SU-DHL-6 (cell line): ENCODE results near the gene CXXC4.

Source experiments
- H2AFZ ChIP-seq: fragments of 200-600 bp; sonication (generic); 2 replicates; pipeline ENCODE4 v1.6.1; 2014; ENCODE audit warnings: low read depth, mild to moderate bottlenecking, moderate library complexity, mixed read lengths, antibody characterized with exemption, low read length; ENCODE audit not compliant: severe bottlenecking
- H3F3A ChIP-seq: fragments of 200-600 bp; shearing (Covaris generic); 2 replicates; pipeline ENCODE4 v1.6.0; 2016; ENCODE audit warnings: antibody characterized with exemption, mild to moderate bottlenecking; ENCODE audit not compliant: insufficient read depth
- H3K27ac ChIP-seq: fragments of 200-600 bp; sonication (generic); 2 replicates; pipeline ENCODE4 v1.5.1; 2016; ENCODE audit warnings: low read depth, mild to moderate bottlenecking, low read length, moderate library complexity, mixed read lengths
- H3K27me3 ChIP-seq: fragments of 200-600 bp; sonication (generic), shearing (Covaris generic); 2 replicates; pipeline ENCODE4 v1.6.0; 2014; ENCODE audit warnings: mild to moderate bottlenecking, low read length
- H3K36me3 ChIP-seq: fragments of 200-600 bp; sonication (generic); 2 replicates; pipeline ENCODE4 v1.6.1; 2014; ENCODE audit warnings: mild to moderate bottlenecking, low read length, mixed read lengths
- H3K4me2 ChIP-seq: fragments of 300-600, 200-600 bp; shearing (Covaris generic), sonication (generic); 2 replicates; pipeline ENCODE4 v1.6.0; 2014; ENCODE audit warnings: low read length, low read depth, mild to moderate bottlenecking; ENCODE audit not compliant: poor library complexity, severe bottlenecking
- H3K4me3 ChIP-seq: fragments of 200-600 bp; sonication (generic); 2 replicates; pipeline ENCODE4 v1.5.1; 2014; ENCODE audit warnings: antibody characterized with exemption, low read length, mild to moderate bottlenecking, mixed read lengths; ENCODE audit not compliant: insufficient read depth, poor library complexity, severe bottlenecking
- H3K79me2 ChIP-seq: fragments of 200-600 bp; sonication (generic); 2 replicates; pipeline ENCODE4 v1.6.1; 2014; ENCODE audit warnings: mild to moderate bottlenecking, low read length, moderate library complexity; ENCODE audit not compliant: insufficient read depth
- H3K9ac ChIP-seq: fragments of 200-600 bp; sonication (generic); 2 replicates; pipeline ENCODE4 v1.7.0; 2014; ENCODE audit warnings: mild to moderate bottlenecking, low read length
- H3K9me2 ChIP-seq: fragments of 200-600 bp; sonication (generic); replicated peaks from 2 replicates; pipeline ENCODE4 v1.6.1; 2014; ENCODE audit warnings: low read length; ENCODE audit not compliant: insufficient read depth
- H3K9me3 ChIP-seq: fragments of 200-600 bp; sonication (generic); 2 replicates; pipeline ENCODE4 v1.6.1; 2014; ENCODE audit warnings: low read length, mixed read lengths; ENCODE audit not compliant: insufficient read depth
- H4K20me1 ChIP-seq: fragments of 200-600 bp; sonication (generic); 2 replicates; pipeline ENCODE4 v1.6.1; 2014; ENCODE audit warnings: low read depth, mild to moderate bottlenecking, antibody characterized with exemption, low read length, moderate library complexity, mixed read lengths
- EZH2phosphoT487 ChIP-seq: fragments of 200-600 bp; sonication (generic), shearing (Covaris generic); conservative IDR thresholded peaks from 2 replicates; pipeline ENCODE4 v1.6.1; 2018; ENCODE audit warnings: mild to moderate bottlenecking, antibody characterized with exemption, low read length, moderate library complexity, mixed read lengths
- TF ChIP-seq, protein P1 (sequence below): fragments of 200-600 bp; sonication (generic); IDR thresholded peaks from one replicate; pipeline ENCODE4 v1.5.1; 2017; ENCODE audit warnings: antibody characterized with exemption, mild to moderate bottlenecking, low read length, moderate library complexity; ENCODE audit not compliant: insufficient read depth, poor library complexity, severe bottlenecking

CXXC4 gene

DNA sequence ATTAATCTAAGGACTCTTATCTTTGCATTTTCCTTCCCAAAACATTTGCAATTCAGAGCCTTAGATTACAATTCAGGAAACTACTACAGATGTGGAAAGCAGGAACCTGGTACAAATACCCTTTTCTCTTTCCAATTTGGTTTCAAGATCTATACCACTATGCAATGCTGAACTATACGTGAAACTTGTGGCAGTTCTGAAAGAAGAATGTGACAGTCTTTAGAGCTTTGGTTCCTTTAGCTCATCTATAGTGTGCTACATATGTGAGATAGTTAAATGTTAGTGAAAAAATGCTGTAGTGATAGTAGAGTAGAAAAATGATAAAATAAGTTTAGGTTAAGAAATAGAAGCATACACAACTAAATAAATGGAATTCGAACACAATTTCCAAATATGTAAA, 50.0 kb downstream of the CXXC4 start:
- H2AFZ ChIP-seq, result no peak overlapping the region
- no peaks in the 10 kb centered on the region for H3K36me3 ChIP-seq
- TF ChIP-seq, protein P1, sequence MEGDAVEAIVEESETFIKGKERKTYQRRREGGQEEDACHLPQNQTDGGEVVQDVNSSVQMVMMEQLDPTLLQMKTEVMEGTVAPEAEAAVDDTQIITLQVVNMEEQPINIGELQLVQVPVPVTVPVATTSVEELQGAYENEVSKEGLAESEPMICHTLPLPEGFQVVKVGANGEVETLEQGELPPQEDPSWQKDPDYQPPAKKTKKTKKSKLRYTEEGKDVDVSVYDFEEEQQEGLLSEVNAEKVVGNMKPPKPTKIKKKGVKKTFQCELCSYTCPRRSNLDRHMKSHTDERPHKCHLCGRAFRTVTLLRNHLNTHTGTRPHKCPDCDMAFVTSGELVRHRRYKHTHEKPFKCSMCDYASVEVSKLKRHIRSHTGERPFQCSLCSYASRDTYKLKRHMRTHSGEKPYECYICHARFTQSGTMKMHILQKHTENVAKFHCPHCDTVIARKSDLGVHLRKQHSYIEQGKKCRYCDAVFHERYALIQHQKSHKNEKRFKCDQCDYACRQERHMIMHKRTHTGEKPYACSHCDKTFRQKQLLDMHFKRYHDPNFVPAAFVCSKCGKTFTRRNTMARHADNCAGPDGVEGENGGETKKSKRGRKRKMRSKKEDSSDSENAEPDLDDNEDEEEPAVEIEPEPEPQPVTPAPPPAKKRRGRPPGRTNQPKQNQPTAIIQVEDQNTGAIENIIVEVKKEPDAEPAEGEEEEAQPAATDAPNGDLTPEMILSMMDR, result no peak
- no peak for TF ChIP-seq EZH2phosphoT487
- H3K9me3 ChIP-seq, result no peaks in the 10 kb centered on the region
- H4K20me1 ChIP-seq, result no peaks in the 10 kb centered on the region
- H3K9ac ChIP-seq, result no peak overlapping the region
- no peaks in the 10 kb centered on the region for H3K79me2 ChIP-seq
- H3K9me2 ChIP-seq, result no peaks in the 10 kb centered on the region
- H3K4me3 ChIP-seq, result no peak overlapping the region
- no peak overlapping the region for H3K4me2 ChIP-seq
- no peaks in the 10 kb centered on the region for H3K27me3 ChIP-seq
- H3F3A ChIP-seq, result no peaks in the 10 kb centered on the region
- no peak overlapping the region for H3K27ac ChIP-seq

DNA sequence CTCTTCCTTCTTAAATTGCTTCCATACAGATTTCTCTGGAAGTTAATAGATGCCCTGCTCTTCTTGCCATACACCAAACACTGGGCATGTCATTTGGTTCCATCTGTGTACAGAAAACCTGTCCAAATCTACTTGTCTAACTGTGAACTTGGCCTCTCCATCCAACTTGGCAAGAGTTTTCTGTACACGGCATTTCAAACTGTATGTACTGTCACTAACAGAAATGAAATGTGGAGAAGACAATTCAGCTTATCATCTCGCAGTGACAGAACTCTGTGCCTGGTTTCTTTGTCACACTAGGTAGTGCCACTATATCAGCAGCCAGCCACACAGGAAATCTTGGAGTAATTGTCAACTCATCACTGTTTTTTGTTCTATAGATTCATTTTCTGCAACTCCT, 58.2 kb downstream of the CXXC4 start:
- no peak overlapping the region for H3K9ac ChIP-seq
- no peak overlapping the region for H3K27ac ChIP-seq
- no peaks in the 10 kb centered on the region for H3K9me3 ChIP-seq
- no peaks in the 10 kb centered on the region for H3K9me2 ChIP-seq
- no peak overlapping the region for H3K4me3 ChIP-seq
- H3K36me3 ChIP-seq, result no peaks in the 10 kb centered on the region
- TF ChIP-seq, protein P1, result no peak
- no peak for TF ChIP-seq EZH2phosphoT487
- no peak overlapping the region for H3K4me2 ChIP-seq
- no peak overlapping the region for H2AFZ ChIP-seq
- H3K27me3 ChIP-seq, result no peaks in the 10 kb centered on the region
- H4K20me1 ChIP-seq, result no peaks in the 10 kb centered on the region
- H3K79me2 ChIP-seq, result no peaks in the 10 kb centered on the region
- no peaks in the 10 kb centered on the region for H3F3A ChIP-seq

DNA sequence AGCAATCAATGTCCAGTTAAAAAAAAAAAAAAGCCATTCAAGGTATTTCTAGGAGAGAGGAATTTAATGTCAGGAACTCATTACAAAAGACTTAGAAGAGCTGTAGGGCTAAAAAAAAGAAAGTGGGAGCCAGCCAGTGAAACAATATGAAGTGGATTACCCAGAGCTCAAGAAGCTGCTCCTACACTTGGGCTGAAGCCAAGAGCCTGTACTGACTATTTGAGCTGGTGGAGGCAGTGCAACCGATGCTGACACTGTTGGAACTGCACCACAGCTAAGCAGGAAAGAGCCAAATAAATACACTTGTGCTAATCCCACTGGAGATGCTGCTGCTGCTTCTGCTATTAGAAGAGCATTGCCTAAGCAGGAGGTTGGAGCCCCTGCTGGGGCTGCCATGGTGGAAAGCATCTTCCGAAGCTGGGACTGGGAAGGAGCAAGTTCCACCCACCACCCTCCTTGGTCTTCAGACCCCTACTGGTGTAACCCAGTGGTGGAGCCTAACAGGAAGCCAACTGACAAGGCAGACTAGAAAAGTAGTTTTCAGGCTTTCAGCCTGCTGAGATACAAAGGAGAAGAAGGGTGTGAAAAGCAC, 65.4 kb downstream of the CXXC4 start:
- no peak overlapping the region for H3K4me3 ChIP-seq

More for the DNA sequence above, 65.4 kb downstream of the CXXC4 start:
- H3F3A ChIP-seq, result no peaks in the 10 kb centered on the region
- no peaks in the 10 kb centered on the region for H3K36me3 ChIP-seq
- no peak overlapping the region for H3K27ac ChIP-seq
- H3K9me3 ChIP-seq, result no peaks in the 10 kb centered on the region
- H3K9ac ChIP-seq, result no peak overlapping the region
- H2AFZ ChIP-seq, result no peak overlapping the region
- no peaks in the 10 kb centered on the region for H3K27me3 ChIP-seq
- no peak for TF ChIP-seq EZH2phosphoT487
- TF ChIP-seq, protein P1, result no peak
- H3K4me2 ChIP-seq, result no peak overlapping the region
- H3K79me2 ChIP-seq, result no peaks in the 10 kb centered on the region
- H3K9me2 ChIP-seq, result no peaks in the 10 kb centered on the region
- no peaks in the 10 kb centered on the region for H4K20me1 ChIP-seq
